NCI-H446 treated with DMSO at 0.1 percent for 48 hours (cell line): Measurements from ENCODE around the gene OR8B4.
A peak's percentile ranks its signal among the peaks of the same experiment; 100 is the strongest.
"Not testable (repeated sequence)": the region's sequence is repeated elsewhere in the genome, so short reads cannot be mapped to it uniquely, and the experiment has no call there.

ENCODE experiments used
- DNase-seq: peaks from one replicate; lab custom pipeline; 2025; lab: John Stamatoyannopoulos, UW

The OR8B4 gene

GRCh38 chr11:124405581-124405980, 19.1 kb downstream of the OR8B4 start:
- DNase-seq, result no peak

- not testable (repeated sequence) for DNase-seq
Observed at GRCh38 chr11:124403186-124403585, 21.5 kb downstream of the OR8B4 start.

- DNase-seq, result peak; percentile 28
Observed at GRCh38 chr11:124402326-124402922, 22.2 kb downstream of the OR8B4 start.

GRCh38 chr11:124398924-124399323, 25.7 kb downstream of the OR8B4 start, which contains the start of gene OR8B3:
TSS of gene OR8B3 (minus strand) at chr11:124399024. CDS start at chr11:124397351, 1,673 bp downstream.
- DNase-seq, result no peak

GRCh38 chr11:124396847-124397246, 27.8 kb downstream of the OR8B4 start:
- DNase-seq, result not testable (repeated sequence)

- DNase-seq, result no peak
Observed at GRCh38 chr11:124394408-124394807, 30.3 kb downstream of the OR8B4 start.

GRCh38 chr11:124384399-124384798, 40.3 kb downstream of the OR8B4 start, which contains the start of gene OR8B2:
TSS of gene OR8B2 (minus strand) at chr11:124384499. CDS start at chr11:124383343, 1,156 bp downstream.
- no peak for DNase-seq

GRCh38 chr11:124382857-124383256, 41.8 kb downstream of the OR8B4 start:
- DNase-seq, result not testable (repeated sequence)

GRCh38 chr11:124380585-124380984, 44.1 kb downstream of the OR8B4 start:
- DNase-seq, result no peak

GRCh38 chr11:124376280-124376679, 48.4 kb downstream of the OR8B4 start:
- no peak for DNase-seq
